NCI-H146 treated with DMSO at 0.1 percent for 48 hours (cell line): ENCODE results near the gene LITAFD.
"Not testable (repeated sequence)": the region's sequence is repeated elsewhere in the genome, so short reads cannot be mapped to it uniquely, and the experiment has no call there.

Source experiments
- DNase-seq: peaks from one replicate; lab custom pipeline; 2025; ENCODE audit not compliant: unreplicated experiment; lab: John Stamatoyannopoulos, UW

LITAFD gene

DNA sequence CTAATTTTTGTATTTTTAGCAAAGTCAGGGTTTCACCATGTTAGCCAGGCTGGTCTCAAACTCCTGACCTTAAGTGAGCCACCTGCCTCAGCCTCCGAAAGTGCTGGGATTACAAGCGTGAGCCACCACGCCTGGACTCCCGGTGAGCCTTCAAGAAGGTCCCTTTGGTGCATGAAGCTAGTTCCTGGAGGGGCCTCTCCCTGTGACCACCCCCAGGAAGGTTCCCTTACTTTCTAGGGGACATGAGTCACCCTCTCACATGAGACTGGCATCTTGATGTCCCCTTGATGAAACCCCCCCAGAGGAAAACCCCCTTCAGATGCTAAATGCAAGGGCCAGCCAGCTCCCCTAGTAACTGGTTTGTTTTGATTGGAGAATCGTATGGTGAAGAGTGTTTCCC is 26.2 kb upstream of the LITAFD start:
- DNase-seq: no peak

DNA sequence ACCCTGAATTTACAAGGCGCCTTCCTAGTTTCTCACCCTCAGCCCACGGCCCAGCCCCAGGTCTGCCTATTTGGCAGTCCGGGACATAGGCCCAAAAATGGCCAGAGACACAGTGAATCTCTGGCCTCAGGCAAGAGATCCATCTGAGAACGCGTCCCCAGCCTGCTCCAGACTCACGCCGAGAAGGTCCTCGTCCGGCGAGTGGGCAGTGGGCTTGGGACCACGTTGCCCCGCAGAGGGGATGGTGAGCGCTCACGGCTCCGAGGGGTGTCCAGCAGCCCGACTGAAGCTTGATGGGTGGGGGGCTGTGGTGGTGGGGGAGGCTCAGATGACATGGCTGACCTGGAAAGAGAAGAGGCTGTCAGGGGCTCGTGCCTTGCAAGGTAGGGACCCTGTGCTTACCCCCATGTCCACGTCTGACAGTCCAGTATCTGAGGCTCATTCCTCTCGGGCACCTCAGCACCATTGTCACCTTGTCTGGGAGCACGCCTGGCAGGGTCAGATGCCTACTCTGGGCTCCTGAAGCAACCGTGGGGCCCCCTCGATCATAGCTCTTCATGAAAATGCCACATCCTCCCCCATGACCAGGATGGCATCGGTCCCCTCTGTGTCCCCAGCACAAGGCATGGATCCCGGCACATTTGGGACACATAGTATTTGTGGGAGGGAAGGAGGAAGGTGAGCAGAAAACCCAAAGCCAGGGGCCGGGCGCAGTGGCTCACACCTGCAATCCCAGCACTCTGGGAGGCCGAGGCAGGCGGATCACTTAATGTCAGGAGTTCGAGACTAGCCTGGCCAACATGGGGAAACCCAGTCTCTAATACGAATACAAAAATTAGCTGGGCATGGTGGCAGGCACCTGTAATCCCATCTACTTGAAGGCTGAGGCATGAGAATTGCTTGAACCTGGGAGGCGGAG is 22.9 kb upstream of the LITAFD start:
- DNase-seq: no peak

DNA sequence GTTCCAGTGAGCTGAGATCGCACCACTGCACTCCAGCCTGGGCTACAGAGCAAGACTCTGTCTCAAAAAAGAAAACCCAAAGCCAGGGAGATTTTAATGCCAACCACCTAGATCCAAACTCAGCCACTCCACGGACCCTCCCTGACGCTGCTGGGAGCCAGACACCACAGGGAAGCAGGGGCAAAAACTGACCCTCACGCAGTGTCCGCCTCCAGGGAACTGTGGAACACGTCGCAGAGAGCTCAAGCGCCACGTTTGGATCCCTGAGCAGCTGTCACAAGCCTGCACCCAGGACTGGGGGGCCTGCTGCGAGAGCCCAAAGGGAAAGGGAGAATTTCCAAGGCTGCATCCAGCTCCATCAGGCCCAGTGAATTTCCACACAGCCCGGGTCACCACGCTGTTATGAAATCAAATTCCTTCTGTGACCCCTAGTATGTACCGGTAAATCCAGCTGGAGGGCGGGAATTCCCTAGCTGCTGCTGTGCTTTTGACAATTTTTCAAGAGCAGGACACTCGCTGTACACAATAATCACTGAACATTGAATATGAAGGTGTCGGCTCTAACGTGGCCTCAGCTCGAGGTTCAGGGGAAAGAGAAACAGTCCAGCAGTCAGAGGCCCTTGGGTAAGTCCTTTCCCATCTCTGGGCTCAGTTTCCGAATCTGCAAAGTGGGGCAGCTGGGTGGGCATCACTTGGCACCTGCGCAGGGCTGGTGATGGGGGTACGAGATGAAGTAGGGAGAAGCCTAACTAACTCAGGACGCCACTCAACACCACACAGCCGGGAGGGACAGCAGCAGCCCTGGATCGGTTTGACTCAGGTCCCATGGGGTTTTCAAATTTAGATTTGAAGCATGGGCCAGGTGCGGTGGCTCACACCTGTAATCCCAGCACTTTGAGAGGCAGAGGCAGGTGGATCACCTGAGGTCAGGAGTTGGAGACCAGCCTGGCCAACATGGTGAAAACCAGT is 22.0 kb upstream of the LITAFD start:
- no peak for DNase-seq

GRCh38 chr16:8861563-8862308 is 20.4 kb upstream of the LITAFD start:
- no peak for DNase-seq

DNA sequence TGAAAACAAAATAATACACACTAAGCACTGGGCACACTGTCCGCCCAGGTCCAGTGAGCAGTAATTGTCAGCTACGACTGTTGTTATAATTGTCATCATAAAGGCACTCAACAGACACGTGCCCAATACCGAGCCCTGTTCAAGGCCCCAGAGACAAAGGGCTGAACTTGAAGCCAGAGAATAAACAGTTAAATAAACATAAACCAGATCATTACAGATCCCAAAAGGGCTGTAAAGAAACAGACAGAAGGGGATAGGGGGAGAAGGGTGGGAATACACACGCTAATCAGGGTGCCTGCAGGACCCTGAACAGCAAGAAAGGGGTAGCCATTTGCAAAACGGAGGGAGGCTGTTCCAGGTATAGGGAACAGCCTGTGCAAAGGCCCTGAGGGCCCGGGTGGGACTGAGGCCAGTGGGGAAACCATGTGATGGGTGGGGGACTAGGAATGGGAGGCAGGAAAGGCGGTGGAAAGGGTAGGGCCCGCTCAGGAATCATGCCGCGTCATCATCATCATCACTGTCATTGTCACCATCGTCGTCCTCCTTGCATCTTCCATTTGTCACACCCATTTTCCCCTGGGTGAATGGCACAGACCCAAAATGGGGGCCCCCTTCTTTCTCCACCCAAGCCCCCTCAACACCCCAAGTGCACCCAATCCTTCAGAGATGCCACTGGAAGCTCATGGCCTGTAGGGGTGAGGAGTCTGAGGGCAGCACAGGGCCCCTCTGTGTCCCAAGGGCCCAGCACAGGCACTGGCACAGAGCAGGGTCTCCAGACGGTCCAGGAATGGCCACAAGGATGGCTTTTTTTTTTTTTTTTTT is 19.6 kb upstream of the LITAFD start:
- DNase-seq: no peak

DNA sequence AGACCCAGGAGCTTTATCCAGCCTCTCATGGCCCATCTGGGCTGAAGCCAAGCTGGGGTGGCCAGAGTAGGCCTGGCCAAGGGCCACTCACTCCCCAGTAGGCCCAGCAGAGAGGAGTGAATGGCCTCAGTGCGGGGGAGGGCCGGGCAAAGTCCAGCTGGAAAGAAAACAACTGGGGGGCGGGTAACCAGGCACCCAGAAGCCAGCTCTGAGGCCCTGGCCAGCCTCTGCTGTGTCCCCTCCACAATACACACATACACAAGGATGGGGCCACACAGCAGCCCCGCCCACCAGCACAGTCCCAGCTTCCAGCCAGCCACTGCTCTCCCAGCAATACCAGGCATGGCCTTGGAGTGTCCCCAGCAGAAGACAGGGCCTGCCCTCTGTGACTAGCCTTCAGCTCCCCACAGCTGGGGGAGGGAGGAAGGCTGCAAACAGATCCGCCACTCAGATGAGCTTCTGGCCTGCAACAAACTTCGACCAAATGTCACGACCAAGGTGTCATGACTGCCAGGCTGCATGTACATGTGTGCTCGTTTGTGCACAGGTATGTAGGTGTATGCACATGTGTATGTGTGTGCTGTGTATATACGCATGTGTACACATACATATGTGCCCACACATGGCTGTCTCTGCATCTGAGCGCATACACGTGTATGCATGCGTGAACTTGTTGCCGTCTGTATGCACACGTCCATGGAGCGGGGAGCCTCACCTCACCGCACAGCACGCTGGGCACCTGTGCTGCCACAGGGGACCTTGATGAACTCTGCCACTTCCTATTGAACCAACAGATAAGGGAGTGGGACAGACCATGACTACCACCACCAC is 18.3 kb upstream of the LITAFD start:
- no peak for DNase-seq

- DNase-seq: no peak
These were observed 17.6 kb upstream of the LITAFD start for GRCh38 chr16:8864480-8865110.

- no peak for DNase-seq
These were observed 16.8 kb upstream of the LITAFD start for GRCh38 chr16:8865145-8865882.

GRCh38 chr16:8866118-8866883 is 15.8 kb upstream of the LITAFD start:
- no peak for DNase-seq

GRCh38 chr16:8866884-8867215 is 15.3 kb upstream of the LITAFD start:
- no peak for DNase-seq

DNA sequence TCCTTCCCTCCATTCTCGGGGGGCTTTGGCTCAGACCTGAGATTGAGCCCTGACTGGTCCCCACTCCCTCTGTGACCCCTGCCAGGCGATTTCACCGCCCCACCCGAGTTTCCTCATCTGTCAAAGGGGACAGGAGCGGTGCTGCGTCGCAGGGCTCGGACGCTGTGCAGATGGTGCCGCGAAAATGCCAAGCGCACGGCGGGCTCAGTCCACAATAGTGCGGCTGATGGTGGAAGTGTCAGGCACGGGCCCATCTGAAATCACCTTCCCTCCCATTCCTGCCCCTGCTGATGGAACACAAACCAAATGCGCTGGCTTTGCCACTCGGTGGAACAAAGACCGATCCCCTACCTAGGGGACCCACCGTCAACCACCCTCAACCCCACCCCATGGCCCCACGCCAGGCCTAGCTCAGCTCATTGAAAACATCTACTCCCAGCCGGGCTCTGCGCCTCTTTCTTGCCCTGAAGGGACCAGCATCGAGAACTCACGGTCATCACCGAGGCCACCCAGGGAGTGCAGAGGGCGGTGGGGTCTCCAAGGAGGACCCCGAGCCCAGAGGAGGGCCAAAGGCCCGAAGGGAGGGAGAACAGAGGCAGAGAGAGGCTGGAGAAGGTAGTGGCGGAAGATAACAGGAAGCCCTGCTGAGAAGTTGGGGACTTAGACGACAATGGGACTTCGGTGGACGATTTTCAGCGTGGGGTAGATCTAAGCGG is 14.8 kb upstream of the LITAFD start:
- no peak for DNase-seq

DNA sequence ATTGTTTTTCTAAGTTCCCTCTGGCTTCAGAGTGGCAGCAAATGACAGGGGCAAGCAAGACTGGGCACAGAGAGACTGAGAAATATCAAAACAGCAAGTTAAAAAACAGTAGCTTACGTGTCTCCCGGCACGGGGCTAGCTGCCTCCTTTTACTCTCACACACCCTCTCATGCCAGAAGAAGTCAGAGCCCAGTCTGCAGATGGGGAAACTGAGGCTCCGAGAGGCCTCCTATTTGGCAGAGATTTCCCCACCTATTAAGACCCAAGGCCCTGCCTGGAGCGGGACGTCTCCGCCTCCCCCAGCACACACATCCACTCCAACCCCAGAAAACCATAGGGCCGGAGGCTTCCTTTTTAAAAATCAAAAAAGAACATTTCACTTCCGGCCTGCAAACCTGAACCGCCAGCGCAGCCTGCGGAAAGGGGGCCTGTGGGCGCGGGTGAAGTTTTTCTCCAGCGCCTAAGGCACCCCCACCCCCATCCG is 14.2 kb upstream of the LITAFD start:
- no peak for DNase-seq

GRCh38 chr16:8868416-8869211 is 13.5 kb upstream of the LITAFD start, which contains the start of gene CARHSP1:
Gene CARHSP1, minus strand, starts transcription at chr16:8869006. Its CDS starts 9,678 bp downstream, at chr16:8859328.
- peak; percentile 94 for DNase-seq

GRCh38 chr16:8869212-8869987 is 12.8 kb upstream of the LITAFD start:
- no peak for DNase-seq

GRCh38 chr16:8869988-8870241 is 12.2 kb upstream of the LITAFD start:
- DNase-seq: not testable (repeated sequence)
